ENCODE results near the gene SLCO2B1. TPM values are rescaled to one million over a fixed set of nuclear protein-coding genes. Genes with fewer than 3 reads are reported as not detected.
A peak's percentile ranks its signal among the peaks of the same experiment; 100 is the strongest.

The SLCO2B1 gene
- total RNA-seq, 1 experiment from 2014 or later, result 15.6 TPM

- DNase-seq (ENCODE audit: low read depth), result no peak
- in situ Hi-C loops (cut with HindIII; ENCODE audit: low pct_unique_long_range_greater_than_20kb, low sequenced_read_pairs), result no loop called here
Measured at GRCh38 chr11:75201771-75202170, 50.9 kb downstream of the SLCO2B1 start.

- in situ Hi-C loops (cut with HindIII; ENCODE audit: low pct_unique_long_range_greater_than_20kb, low sequenced_read_pairs), result no loop called here
Measured at GRCh38 chr11:75202195-75202594, 51.3 kb downstream of the SLCO2B1 start.

GRCh38 chr11:75203138-75203537 lies 52.2 kb downstream of the SLCO2B1 start:
- in situ Hi-C loops (cut with HindIII; ENCODE audit: low pct_unique_long_range_greater_than_20kb, low sequenced_read_pairs), result no loop called here
- DNase-seq (ENCODE audit: low read depth), result no peak

More at GRCh38 chr11:75202195-75202594, 51.3 kb downstream of the SLCO2B1 start:
- no peak for DNase-seq (ENCODE audit: low read depth)

DNA sequence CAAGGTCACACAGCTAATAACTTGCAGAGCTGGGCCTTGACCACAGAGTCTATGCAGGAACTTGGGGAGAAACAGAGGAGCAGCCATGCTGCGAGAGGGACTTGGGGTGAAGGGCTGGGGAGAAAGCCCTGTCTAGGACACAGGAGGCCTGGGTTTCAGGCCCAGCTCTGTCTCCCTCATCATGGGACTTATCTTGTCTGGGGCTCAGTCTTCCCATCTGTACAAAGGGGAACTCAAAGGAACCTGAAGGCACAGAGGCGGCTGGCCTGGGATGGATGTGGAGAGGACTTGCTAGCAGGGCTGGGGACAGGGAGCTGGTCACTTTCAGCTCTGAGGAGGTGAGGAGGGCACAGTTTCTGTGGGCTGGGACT lies 52.7 kb downstream of the SLCO2B1 start:
- in situ Hi-C loops (cut with HindIII; ENCODE audit: low pct_unique_long_range_greater_than_20kb, low sequenced_read_pairs), result no loop called here
- DNase-seq (ENCODE audit: low read depth), result no peak

DNA sequence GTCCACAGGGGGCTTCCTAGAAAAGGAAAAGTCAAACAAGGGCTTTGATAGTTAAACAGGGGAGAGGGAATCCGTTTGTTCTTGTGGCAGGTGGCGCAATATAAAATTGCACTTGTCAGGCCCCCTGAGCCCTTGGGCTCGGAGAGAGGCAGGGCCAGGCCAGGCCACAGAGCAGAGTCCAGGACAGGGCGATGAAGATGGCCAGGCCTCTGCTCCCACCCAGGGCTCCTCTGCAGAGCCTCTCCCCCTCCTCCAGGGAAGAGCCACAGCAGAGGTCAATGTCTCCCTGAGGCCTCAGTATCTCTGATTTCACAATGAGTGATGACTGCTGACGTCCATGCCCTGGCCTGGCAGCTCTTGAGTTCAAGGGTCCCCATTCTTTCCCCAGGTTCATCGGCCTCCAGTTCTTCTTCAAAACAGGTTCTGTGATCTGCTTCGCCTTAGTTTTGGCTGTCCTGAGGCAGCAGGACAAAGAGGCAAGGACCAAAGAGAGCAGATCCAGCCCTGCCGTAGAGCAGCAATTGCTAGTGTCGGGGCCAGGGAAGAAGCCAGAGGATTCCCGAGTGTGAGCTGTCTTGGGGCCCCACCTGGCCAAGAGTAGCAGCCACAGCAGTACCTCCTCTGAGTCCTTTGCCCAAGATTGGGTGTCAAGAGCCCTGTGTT lies 53.2 kb downstream of the SLCO2B1 start:
- in situ Hi-C loops (cut with HindIII; ENCODE audit: low pct_unique_long_range_greater_than_20kb, low sequenced_read_pairs), result no loop called here
- DNase-seq (ENCODE audit: low read depth), result no peak

DNA sequence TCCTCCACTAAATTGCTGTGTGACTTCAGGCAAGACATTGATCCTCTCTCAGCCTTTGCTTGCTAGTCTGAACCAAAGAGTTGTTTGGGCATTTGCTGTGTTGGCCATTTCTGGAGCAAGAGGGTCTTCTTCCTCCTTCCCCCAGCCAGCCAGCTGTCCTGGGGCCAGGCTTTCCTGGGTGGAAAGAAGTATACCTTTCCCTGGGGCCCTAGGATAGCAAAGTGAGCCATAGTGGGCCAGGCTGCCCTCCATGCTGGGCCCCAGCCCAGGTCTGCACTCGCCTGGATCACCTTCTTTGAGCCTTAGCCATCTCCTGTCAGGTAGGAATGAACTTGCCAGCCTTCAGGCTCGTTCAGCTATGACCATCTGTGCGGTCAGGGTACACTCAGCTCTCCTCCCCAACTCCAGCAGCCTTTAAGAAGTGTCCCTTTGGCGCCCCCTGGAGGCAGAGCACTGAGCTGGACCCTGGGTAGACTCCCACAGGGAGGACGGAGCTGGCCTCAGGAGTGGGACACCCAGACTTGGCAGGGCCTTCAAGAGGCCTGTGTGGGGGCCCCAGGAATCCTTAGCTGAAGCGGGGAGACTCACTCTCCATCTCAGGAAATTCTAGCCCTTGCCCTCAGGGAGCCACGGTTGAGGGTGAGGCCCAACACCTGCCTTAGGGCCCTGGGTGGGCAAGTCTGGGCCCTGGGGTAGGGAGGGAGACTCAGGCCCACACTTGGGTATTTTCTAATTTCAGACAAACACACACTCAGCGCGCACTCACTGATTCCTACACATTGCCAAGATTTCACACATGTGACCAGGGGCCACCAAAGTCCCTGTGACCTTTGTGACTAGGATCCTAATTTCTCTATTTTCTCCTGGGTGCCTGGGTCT lies 54.0 kb downstream of the SLCO2B1 start:
- in situ Hi-C loops (cut with HindIII; ENCODE audit: low pct_unique_long_range_greater_than_20kb, low sequenced_read_pairs), result no loop called here
- peak; percentile 62 for DNase-seq (ENCODE audit: low read depth)

GRCh38 chr11:75205564-75206020 lies 54.7 kb downstream of the SLCO2B1 start:
- in situ Hi-C loops (cut with HindIII; ENCODE audit: low pct_unique_long_range_greater_than_20kb, low sequenced_read_pairs), result no loop called here

DNA sequence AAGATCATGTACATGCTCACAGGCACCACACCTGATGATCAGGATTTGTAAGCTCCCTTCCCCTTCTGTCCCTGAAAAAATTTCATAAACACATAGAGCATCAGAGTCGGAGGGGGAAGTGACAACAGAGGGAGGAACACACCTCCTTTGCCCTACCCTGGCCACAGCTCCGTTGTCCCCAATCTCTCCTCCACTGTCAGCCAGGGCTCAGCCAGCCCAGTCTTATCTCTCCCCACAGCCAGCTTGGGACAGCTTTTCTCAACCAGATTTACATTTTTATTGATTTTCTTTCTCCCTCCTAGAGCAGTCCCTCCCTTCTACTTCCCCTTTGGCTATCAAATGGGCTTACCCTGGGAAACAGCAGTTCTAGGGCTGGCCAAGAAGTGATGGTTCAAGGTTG lies 57.5 kb downstream of the SLCO2B1 start:
- DNase-seq (ENCODE audit: low read depth), result no peak
- in situ Hi-C loops (cut with HindIII; ENCODE audit: low pct_unique_long_range_greater_than_20kb, low sequenced_read_pairs), result no loop called here

More at GRCh38 chr11:75205564-75206020, 54.7 kb downstream of the SLCO2B1 start:
- DNase-seq (ENCODE audit: low read depth), result no peak

DNA sequence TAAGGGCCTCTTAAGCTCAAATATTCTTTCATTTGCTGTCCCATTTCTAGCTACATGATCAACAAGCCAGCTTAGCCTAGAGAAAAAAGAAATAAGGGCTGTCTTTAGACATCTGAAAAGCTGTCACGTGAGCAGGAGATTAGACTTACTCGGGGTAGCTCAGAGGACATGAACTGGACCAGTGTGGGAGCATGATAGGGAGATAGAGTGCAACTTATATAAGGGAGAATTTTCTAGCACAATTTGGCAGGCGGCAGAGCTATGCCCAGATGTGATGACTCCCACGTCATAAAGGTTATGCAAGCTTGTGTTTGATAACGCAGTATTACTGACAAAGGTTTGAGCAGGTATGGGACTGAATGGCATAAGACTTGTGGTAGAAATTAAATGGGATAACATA lies 61.5 kb downstream of the SLCO2B1 start:
- DNase-seq (ENCODE audit: low read depth), result no peak
- in situ Hi-C loops (cut with HindIII; ENCODE audit: low pct_unique_long_range_greater_than_20kb, low sequenced_read_pairs), result no loop called here

- in situ Hi-C loops (cut with HindIII; ENCODE audit: low pct_unique_long_range_greater_than_20kb, low sequenced_read_pairs), result no loop called here
Measured at GRCh38 chr11:75214411-75214821, 63.5 kb downstream of the SLCO2B1 start.

DNA sequence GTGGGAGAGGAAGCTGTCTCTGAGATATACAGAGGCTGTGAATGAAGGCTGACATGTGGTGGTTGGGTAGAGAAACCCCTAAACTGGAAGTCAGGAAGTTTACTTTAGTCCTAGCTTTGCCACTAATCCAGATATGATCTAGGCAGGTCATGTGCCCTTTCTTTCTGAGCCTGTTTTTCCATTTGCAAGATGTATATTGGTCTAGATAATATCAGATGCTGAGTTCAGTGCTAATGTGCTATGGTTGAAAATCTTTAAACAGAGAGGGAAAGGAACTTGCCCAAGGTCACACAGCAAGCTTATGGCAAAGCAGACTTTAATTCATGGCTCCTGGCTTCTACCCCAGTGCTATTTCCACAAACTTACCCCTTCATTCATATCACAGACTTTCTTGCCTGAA lies 63.9 kb downstream of the SLCO2B1 start:
- in situ Hi-C loops (cut with HindIII; ENCODE audit: low pct_unique_long_range_greater_than_20kb, low sequenced_read_pairs), result no loop called here
- no peak for DNase-seq (ENCODE audit: low read depth)

More at GRCh38 chr11:75214411-75214821, 63.5 kb downstream of the SLCO2B1 start:
- peak; percentile 67 for DNase-seq (ENCODE audit: low read depth)

DNA sequence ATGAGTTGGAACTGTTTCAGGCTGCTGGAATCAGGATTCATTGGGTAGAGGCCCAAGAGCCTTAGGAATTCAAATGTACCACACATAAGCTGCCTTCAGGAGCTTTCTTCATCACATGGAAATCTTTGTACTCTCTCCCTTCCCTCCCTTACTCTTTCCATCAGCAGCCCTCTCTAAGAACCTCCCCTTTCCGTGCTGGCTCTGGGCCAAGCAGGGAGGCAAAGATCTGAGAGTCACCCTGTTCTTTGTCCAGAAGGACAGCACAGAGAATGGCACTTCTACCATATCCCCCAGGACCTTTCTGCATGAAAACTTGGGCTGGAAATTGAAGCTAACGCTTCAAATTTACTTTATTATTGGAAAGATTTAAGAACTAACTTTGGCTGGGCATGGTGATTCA lies 69.0 kb downstream of the SLCO2B1 start:
- DNase-seq (ENCODE audit: low read depth), result no peak
- in situ Hi-C loops (cut with HindIII; ENCODE audit: low pct_unique_long_range_greater_than_20kb, low sequenced_read_pairs), result no loop called here

- DNase-seq (ENCODE audit: low read depth), result no peak
Measured at GRCh38 chr11:75223954-75224643, 73.2 kb downstream of the SLCO2B1 start.

DNA sequence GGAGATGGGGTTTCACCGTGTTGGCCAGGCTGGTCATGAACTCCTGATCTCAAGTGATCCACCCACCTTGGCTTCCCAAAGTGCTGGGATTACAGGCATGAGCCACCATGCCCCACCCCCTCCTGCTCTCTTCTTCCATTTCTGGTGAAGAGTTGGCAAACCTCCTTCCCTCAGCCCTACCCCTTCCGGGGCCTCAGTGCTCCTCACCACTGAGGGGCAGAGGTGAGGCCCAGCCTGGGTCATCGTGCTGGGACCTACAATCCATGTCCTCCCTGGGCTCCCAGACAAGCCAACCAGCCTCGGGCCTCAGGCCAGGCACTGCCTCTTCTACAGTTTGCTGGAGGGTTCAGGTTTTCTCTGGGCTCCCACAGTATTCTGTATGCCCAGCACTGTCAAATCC lies 74.9 kb downstream of the SLCO2B1 start:
- in situ Hi-C loops (cut with HindIII; ENCODE audit: low pct_unique_long_range_greater_than_20kb, low sequenced_read_pairs), result no loop called here
- no peak for DNase-seq (ENCODE audit: low read depth)

More at GRCh38 chr11:75223954-75224643, 73.2 kb downstream of the SLCO2B1 start:
- in situ Hi-C loops (cut with HindIII; ENCODE audit: low pct_unique_long_range_greater_than_20kb, low sequenced_read_pairs), result no loop called here

GRCh38 chr11:75229466-75229865 lies 78.6 kb downstream of the SLCO2B1 start:
- in situ Hi-C loops (cut with HindIII; ENCODE audit: low pct_unique_long_range_greater_than_20kb, low sequenced_read_pairs), result no loop called here
- DNase-seq (ENCODE audit: low read depth), result no peak

GRCh38 chr11:75230621-75231020 lies 79.7 kb downstream of the SLCO2B1 start:
- in situ Hi-C loops (cut with HindIII; ENCODE audit: low pct_unique_long_range_greater_than_20kb, low sequenced_read_pairs), result no loop called here
- DNase-seq (ENCODE audit: low read depth), result no peak

GRCh38 chr11:75233754-75234172 lies 82.9 kb downstream of the SLCO2B1 start:
- peak; percentile 55 for DNase-seq (ENCODE audit: low read depth)
- in situ Hi-C loops (cut with HindIII; ENCODE audit: low pct_unique_long_range_greater_than_20kb, low sequenced_read_pairs), result no loop called here

DNA sequence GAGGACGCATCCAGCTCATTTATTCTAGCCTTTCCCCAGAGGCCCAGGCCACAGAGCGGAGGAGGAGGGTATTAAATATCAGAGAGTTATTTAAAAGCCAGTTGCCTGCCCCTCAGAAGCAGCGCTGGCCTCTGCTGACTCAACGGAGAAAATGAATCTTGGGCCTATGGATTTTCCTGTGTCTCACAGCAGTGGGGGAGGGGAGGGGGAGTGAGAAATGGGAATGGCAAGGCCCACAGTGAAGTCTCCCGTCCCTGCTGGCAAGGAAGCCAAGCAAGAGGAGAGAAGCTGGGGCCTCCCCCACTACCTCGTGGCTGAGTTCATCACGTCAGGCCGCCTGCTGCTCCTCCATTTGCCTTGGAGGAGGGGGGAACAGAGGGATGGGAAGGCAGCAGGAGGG lies 85.2 kb downstream of the SLCO2B1 start:
- DNase-seq (ENCODE audit: low read depth), result no peak
- in situ Hi-C loops (cut with HindIII; ENCODE audit: low pct_unique_long_range_greater_than_20kb, low sequenced_read_pairs), result no loop called here

DNA sequence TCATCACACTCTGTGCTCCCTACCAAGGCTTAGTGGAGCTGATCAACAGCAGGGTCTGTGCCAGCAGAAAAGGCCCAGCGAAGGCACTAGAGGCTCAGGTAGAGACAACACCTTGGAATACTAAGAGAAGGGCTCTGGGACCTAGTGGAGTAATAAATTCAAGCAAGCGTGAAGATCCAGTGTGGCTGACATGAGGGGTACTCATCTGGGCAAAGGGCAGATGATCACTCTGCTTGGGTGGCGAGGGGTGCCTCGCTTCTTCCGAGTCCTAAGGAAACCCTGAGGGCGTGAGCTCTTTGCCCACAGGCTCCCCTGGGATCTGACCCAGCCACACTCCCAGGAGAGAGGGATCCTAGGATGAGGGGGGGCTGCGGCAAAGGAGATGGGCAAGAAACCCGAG lies 86.1 kb downstream of the SLCO2B1 start:
- in situ Hi-C loops (cut with HindIII; ENCODE audit: low pct_unique_long_range_greater_than_20kb, low sequenced_read_pairs), result no loop called here

More for the DNA sequence above, 86.1 kb downstream of the SLCO2B1 start:
- DNase-seq (ENCODE audit: low read depth), result no peak

Data from Caki2 (cell line).